HepG2 (cell line): ENCODE measurements around the gene CRTAC1. TPM values are rescaled to one million over a fixed set of nuclear protein-coding genes. Genes with fewer than 3 reads are reported as not detected.

Experiments
- HNF1B ChIP-seq: sonication (generic); formaldehyde crosslinking; IDR thresholded peaks from 2 replicates; pipeline ENCODE4 v1.5.1; 2020; ENCODE audit warnings: mild to moderate bottlenecking, moderate library complexity, missing genetic modification reagents
- MTA1 ChIP-seq: sonication (generic); formaldehyde crosslinking; IDR thresholded peaks from 2 replicates; pipeline ENCODE4 v1.4.0; 2020; ENCODE audit warnings: missing genetic modification reagents, mild to moderate bottlenecking, borderline replicate concordance
- NCOA1 ChIP-seq: sonication (generic); formaldehyde crosslinking; IDR thresholded peaks from 2 replicates; pipeline ENCODE4 v1.9.0; 2021; ENCODE audit warnings: missing genetic modification reagents
- RNF2 ChIP-seq: fragments of 450-650 bp; conservative IDR thresholded peaks from 2 replicates; pipeline ENCODE4 v1.6.1; 2016; ENCODE audit warnings: low read depth
- ZNF318 ChIP-seq: sonication (generic); formaldehyde crosslinking; IDR thresholded peaks from 2 replicates; pipeline ENCODE4 v1.4.0; 2020; ENCODE audit warnings: mild to moderate bottlenecking, missing genetic modification reagents
- polyA plus RNA-seq, 8 experiments: library from polyadenylated mRNA; depleted of rRNA in 3 of 8; stranded (reverse) in 7 of 8; unstranded in 1 of 8; fragments of >200 nt; fragmentation: Illumina TruSeq in 4 of 8; extraction: Trizol in 4 of 8; gene quantifications; 2 replicates each; pipeline versions ENCODE4 v1.2.1 to v1.2.3, GENCODE V29; 2011 to 2016; ENCODE audit warnings: low read depth in 4 of 8, missing spikeins in 1 of 8, mixed read lengths in 1 of 8; ENCODE audit not compliant: insufficient read depth in 1 of 8
- total RNA-seq, 5 experiments: library from RNA; depleted of rRNA; stranded (reverse); fragments of >200 nt; fragmentation: Illumina TruSeq; extraction: Trizol; gene quantifications; 2 replicates each; pipeline ENCODE4 v1.2.3, GENCODE V29; 2016; ENCODE audit warnings: low read depth in 1 of 5

The CRTAC1 gene
- total and polyA plus RNA-seq, 2 of the 13 experiments (the other 11 are each of a cell fraction or from before 2014, with no cell fraction given), result not detected

DNA sequence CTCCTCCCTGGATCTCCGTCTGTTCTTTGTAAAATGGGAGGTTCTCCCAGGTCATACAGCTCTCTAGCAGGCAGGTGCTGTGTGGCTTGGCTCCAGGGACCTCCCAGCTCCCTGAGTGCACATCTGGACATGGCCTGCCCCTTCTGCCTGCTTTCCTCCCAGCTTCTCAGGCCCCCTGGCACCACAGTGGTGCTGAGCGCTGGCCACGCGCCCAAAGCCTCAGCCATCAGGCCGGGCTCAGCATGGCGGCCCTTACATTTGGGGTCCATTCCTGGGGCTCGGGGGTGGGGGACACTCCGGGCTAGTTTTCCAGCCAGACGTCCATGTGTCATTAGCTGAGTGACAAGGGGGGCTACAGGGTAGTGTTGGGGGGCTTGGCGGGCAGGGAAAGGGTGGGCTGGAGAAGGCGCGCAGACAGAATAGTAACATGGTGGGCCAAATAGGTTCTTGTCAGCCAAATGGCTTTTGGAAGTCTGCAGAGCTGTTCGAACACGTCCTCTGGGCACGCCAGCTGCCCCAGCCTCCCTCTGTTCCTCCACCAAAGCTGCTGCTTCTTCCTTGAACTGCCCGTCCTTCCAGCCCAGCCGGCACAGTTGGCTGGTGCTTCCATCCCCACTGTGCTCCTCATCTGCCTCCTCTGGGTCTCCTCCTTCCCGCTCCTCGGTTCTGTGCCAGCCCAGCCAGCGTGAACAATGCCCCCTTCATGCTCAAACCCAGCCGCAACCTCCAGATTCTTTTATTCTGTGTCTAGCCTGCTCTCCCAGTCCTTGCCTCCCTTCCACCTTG, 114.9 kb downstream of the CRTAC1 start (continued):
- TF ChIP-seq ZNF318 (CRISPR knock-in tag) (no peak), MTA1 (CRISPR knock-in tag) (no peak), RNF2 (no peak), NCOA1 (CRISPR knock-in tag) (no peak), HNF1B (CRISPR knock-in tag) (no peak)
